AG09309 (cell line): ENCODE data around the gene PSMD13.

Source experiments
- DNase-seq: peaks from one replicate; pipeline ENCODE4 v3.0.0-alpha.2; 2010; ENCODE audit warnings: low read depth
- H3K4me3 ChIP-seq: 2 replicates; pipeline ENCODE4 v1.5.1; 2011; ENCODE audit warnings: mild to moderate bottlenecking, low read depth, low read length, moderate library complexity; ENCODE audit not compliant: control insufficient read depth
- TF ChIP-seq, protein P1 (sequence below): IDR thresholded peaks from 2 replicates; pipeline ENCODE4 v1.5.1; 2011; ENCODE audit warnings: mild to moderate bottlenecking, low read depth, low read length, inconsistent platforms; ENCODE audit not compliant: insufficient read depth, control insufficient read depth; ENCODE audit errors: missing control alignments

Gene PSMD13

DNA sequence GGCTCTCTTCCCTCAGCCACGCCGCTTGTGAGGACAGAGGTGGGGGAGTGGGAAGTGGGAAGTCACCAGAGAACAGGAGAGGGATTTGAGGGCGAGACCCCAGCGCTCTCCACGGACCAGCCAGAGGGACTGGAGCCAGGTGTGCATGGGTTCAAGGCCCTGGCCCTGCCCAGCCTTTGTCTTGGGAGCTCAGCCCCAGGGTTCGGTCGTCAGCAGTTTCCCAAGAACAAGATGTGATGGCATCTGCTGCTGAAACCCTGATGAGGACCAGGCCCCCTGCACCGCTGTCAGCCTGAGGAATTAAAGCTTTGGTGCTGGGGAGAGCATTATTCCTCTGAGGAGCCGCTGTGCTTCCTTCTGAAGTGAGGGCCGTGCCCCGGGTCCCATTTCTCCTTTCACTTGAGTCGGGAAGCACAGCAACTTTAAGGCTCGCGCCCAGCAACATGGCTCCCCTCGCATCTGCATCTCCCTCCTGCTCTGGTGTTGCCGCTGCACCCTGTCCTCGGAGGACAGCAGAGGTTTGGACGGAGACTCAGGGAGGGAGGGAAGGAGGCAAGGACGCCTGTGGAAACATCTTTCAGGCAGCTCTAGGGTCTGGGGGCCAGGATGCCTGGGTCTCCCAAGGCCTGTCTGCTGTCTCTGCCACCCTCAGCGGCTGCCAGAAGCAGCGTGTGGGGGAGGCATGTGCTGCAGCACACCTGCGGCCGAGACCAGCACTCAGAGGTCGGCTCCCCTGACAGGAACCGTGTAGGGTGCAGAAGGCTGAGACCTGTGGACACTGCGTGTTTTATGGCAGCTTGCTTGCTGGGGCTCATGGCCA lies 58.8 kb downstream of the PSMD13 start:
- no peak overlapping the region for H3K4me3 ChIP-seq
- no peak for DNase-seq
- TF ChIP-seq, protein P1, sequence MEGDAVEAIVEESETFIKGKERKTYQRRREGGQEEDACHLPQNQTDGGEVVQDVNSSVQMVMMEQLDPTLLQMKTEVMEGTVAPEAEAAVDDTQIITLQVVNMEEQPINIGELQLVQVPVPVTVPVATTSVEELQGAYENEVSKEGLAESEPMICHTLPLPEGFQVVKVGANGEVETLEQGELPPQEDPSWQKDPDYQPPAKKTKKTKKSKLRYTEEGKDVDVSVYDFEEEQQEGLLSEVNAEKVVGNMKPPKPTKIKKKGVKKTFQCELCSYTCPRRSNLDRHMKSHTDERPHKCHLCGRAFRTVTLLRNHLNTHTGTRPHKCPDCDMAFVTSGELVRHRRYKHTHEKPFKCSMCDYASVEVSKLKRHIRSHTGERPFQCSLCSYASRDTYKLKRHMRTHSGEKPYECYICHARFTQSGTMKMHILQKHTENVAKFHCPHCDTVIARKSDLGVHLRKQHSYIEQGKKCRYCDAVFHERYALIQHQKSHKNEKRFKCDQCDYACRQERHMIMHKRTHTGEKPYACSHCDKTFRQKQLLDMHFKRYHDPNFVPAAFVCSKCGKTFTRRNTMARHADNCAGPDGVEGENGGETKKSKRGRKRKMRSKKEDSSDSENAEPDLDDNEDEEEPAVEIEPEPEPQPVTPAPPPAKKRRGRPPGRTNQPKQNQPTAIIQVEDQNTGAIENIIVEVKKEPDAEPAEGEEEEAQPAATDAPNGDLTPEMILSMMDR = no peak

DNA sequence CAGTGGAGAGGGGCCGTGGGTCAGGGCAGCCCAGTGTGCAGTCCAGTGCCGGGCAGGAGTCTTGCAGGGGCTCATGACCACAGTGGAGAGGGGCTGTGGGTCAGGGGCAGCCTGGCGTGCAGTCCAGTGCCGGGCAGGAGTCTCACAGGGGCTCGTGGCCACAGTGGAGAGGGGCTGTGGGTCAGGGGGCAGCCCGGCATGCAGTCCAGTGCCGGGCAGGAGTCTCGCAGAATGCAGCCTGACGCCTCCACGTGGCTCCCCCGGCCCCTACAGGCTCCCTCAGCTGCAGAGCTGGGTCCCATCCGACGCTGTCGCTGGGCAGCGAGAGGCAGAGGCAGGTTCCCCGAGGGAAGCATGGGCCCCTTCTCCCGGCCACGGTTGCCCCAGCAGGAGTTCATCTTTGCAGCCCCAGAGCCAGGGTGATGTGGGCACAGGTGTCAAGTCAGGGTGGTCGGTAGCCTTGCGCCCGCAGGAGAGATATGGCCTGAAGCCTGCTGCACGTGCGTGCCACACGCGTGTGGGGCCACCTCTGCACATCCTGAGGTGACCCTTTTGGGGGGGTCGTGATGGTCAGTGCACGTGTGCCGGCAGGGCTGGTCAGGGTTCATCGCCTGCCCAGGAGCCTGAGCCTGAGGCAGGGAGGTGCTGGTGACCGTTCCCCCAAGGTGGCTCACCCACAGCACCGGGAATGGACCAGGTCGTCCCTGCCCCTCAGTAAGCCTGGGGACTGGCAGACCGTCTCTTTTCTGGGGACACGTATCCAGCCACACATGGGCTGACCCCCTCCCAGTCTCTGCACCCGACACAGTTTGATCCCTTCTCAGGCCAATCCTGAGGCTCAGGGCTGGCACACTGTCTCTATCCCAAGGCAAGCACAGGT lies 59.6 kb downstream of the PSMD13 start:
- H3K4me3 ChIP-seq = no peak overlapping the region
- TF ChIP-seq, protein P1 = no peak
- no peak for DNase-seq

DNA sequence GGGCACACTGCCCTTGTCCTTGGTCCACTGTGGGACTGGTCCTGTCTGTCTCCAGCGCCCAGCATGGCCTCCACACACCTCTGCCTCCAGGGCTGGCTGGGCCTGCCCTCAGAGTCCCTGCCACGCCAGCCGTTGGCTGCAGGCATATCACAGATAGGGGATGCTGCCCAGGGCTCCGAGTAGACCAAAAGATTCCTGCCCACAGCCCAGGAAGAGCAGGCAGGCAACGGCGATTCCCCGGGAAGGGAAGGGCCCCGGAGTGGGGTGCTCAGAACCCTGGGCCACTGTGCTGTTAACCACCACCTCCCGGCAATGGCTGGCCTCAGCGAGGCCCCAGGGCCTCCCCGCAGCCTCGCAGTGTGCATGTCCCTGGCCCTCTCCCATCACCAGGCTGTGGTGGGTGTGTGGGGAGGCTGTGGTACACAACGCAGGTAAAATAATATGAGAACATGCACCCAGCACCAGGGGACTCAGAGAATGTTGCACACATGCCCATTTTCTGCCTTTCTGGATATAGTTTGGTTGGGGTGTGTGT lies 60.3 kb downstream of the PSMD13 start:
- no peak for DNase-seq
- TF ChIP-seq, protein P1 = no peak
- no peak overlapping the region for H3K4me3 ChIP-seq

DNA sequence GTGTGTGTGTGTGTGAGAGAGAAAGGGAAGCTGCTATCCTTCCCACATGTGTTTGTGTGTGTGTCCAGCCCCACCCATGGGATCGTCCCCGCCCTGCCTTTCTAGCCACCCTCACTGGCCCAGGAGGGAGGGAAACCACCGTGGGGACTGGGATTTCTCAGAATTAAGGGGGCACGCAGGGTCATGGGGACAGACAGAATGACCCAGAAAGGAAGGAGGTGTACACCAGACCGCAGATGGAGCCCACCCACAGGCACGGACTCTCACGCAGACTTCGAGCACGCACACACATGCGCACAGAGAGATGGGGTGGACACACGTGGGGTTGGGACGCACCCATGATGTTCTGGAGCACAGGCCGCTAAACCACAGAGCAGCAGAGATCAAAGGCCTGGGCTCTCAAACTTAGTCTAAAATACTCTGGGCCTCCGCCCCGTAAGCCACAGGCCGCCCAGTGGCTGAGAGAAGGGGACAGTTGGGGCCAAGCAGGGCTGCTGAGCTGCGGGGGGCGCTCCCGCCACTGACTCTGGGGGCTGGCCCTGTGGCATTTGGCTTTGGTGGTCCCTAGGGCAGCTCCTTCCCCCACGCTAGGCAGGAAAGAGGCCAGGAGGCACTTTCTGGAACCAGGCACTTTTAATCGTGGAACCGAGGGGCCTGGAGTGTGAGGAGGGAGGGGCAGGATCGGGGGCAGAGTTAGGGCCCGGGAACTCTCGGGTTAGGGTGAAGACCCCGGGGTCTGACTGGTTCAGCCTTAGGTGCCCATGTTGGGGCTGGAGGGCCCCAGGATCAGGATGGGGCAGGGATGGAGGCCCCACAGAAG lies 61.0 kb downstream of the PSMD13 start:
- TF ChIP-seq, protein P1 = no peak
- no peak overlapping the region for H3K4me3 ChIP-seq
- no peak for DNase-seq

DNA sequence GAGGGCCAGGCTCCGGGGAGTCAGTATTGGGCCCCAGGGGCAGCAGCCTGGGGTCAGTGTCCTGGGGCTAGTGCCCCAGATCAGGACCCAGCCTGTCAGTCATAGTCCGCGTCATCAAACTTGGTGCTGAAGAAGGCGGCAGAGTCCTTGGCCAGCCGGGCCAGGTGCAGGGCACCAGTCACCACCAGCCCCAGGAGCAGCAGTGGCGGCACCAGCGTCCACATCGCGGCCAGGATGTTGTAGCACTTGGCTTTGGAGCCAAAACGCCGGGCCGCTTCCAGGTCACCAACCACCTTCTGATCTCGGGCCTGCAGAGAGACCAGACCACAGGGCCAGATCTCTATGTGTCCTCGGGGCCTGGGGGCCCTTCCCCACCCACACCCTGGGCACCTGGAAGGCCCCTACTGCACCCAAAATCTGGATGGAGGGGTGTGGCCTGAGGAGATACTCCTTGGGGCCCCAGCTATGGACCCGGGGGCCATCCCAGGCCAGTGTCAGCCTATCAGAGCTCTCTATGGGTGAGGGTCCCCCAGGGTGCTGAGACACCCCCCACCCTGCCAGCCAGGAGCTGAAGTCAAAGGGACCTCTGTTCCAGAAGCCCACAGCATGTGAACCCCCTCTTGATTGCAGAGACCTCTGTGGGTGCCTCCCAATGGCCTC lies 61.8 kb downstream of the PSMD13 start:
- no peak for DNase-seq

More for the DNA sequence above, 61.8 kb downstream of the PSMD13 start:
- TF ChIP-seq, protein P1 = no peak
- H3K4me3 ChIP-seq = no peak overlapping the region
